Smooth muscle cell (in vitro differentiated cells): Measurements from ENCODE around the gene CNTNAP5. TPM values are rescaled to one million over a fixed set of nuclear protein-coding genes. Genes with fewer than 3 reads are reported as not detected.

Experiments
- DNase-seq: peaks from one replicate; lab custom pipeline; 2025; ENCODE audit not compliant: unreplicated experiment; lab: John Stamatoyannopoulos, UW
- H2AFZ ChIP-seq: fragments of 200-600 bp; sonication (generic); 2 replicates; pipeline ENCODE4 v1.6.0; 2016; ENCODE audit warnings: antibody characterized with exemption, low read depth, mild to moderate bottlenecking
- H3F3A ChIP-seq: fragments of 200-600 bp; sonication (generic); 2 replicates; pipeline ENCODE4 v1.6.0; 2017; ENCODE audit warnings: antibody characterized with exemption, low read depth
- H3K27ac ChIP-seq: fragments of 200-600 bp; sonication (generic); 2 replicates; pipeline ENCODE4 v1.5.1; 2016; ENCODE audit warnings: low read depth, mild to moderate bottlenecking
- H3K27me3 ChIP-seq: fragments of 200-600 bp; sonication (generic); 2 replicates; pipeline ENCODE4 v1.6.1; 2016; ENCODE audit warnings: low read depth, mild to moderate bottlenecking
- H3K36me3 ChIP-seq: fragments of 200-600 bp; sonication (generic); 2 replicates; pipeline ENCODE4 v1.5.1; 2016; ENCODE audit warnings: low read depth
- H3K4me1 ChIP-seq: fragments of 200-600 bp; sonication (generic); 2 replicates; pipeline ENCODE4 v1.5.1; 2016; ENCODE audit warnings: low read depth
- H3K4me2 ChIP-seq: fragments of 200-600 bp; sonication (generic); 2 replicates; pipeline ENCODE4 v1.6.0; 2016; ENCODE audit warnings: mild to moderate bottlenecking
- H3K4me3 ChIP-seq: fragments of 200-600 bp; sonication (generic); 2 replicates; pipeline ENCODE4 v1.5.1; 2016; ENCODE audit warnings: mild to moderate bottlenecking
- H3K79me2 ChIP-seq: fragments of 200-600 bp; sonication (generic); 2 replicates; pipeline ENCODE4 v1.6.0; 2016; ENCODE audit warnings: low read depth, mild to moderate bottlenecking
- H3K9ac ChIP-seq: fragments of 200-600 bp; sonication (generic); 2 replicates; pipeline ENCODE4 v1.6.0; 2016; ENCODE audit warnings: low read depth
- H3K9me3 ChIP-seq: fragments of 200-600 bp; sonication (generic); replicated peaks from 2 replicates; pipeline ENCODE4 v1.5.1; 2016; ENCODE audit warnings: low read depth
- H4K20me1 ChIP-seq: fragments of 200-600 bp; sonication (generic); 2 replicates; pipeline ENCODE4 v1.6.0; 2016; ENCODE audit warnings: low read depth
- WGBS: methylation state at CpG from one replicate; pipeline ENCODE4 v1.1.7; 2016; ENCODE audit warnings: low lambda C conversion rate; 5-methylcytosine and 5-hydroxymethylcytosine counted together
- polyA plus RNA-seq: library from polyadenylated mRNA; unstranded; fragments of >200 nt; fragmentation: Nextera tagmentation; extraction: Ambion mirVana; gene quantifications from 2 replicates; pipeline ENCODE4 v1.2.1, GENCODE V29; 2016
- total RNA-seq: library from RNA; depleted of rRNA; stranded (reverse); fragments of >200 nt; gene quantifications from 2 replicates; pipeline ENCODE4 v1.2.3, GENCODE V29; 2014
- TF ChIP-seq, protein P1 (sequence below): fragments of 200-600 bp; sonication (generic); IDR thresholded peaks from 2 replicates; pipeline ENCODE4 v1.5.1; 2017; ENCODE audit warnings: borderline replicate concordance, mild to moderate bottlenecking, antibody characterized with exemption; ENCODE audit not compliant: insufficient read depth, poor library complexity, severe bottlenecking

The CNTNAP5 gene
- total RNA-seq (not detected in 2 replicates), polyA plus RNA-seq (not detected in 2 replicates)

DNA sequence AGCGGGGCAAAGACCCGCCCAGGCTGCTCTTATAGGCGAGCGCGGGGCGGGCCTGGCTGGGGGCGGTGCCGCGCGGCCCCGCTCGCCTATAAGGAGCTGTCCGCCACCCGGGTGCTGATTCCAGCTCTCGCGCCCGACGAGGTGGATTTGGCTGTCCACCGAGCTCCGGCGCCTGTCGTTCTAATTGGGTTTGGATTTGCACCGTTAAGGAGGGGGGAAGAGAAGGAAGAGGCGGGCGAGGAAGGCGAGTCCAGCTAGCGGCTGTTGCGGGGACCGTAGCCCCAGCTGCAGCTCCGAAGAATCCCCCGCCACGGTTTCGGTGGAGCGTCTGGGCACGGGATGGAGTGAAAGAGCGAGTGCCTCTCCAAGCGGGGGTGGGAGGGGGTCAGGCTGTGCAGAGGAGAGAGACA, at the start of gene CNTNAP5:
Gene CNTNAP5, plus strand, starts transcription at position 117 of the 410 bp plus-strand sequence. CDS start 364 bp downstream, outside the sequence.
- peaks cover 59% of the 10 kb centered on the region for H3K27me3 ChIP-seq
- TF ChIP-seq, protein P1, sequence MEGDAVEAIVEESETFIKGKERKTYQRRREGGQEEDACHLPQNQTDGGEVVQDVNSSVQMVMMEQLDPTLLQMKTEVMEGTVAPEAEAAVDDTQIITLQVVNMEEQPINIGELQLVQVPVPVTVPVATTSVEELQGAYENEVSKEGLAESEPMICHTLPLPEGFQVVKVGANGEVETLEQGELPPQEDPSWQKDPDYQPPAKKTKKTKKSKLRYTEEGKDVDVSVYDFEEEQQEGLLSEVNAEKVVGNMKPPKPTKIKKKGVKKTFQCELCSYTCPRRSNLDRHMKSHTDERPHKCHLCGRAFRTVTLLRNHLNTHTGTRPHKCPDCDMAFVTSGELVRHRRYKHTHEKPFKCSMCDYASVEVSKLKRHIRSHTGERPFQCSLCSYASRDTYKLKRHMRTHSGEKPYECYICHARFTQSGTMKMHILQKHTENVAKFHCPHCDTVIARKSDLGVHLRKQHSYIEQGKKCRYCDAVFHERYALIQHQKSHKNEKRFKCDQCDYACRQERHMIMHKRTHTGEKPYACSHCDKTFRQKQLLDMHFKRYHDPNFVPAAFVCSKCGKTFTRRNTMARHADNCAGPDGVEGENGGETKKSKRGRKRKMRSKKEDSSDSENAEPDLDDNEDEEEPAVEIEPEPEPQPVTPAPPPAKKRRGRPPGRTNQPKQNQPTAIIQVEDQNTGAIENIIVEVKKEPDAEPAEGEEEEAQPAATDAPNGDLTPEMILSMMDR = no peak
- H2AFZ ChIP-seq = no peak within 1 kb of the TSS
- WGBS = 2% methylated on average over 37 of the region's 37 CpGs
- no peaks in the 10 kb centered on the region for H3K79me2 ChIP-seq
- H3K36me3 ChIP-seq = no peaks in the 10 kb centered on the region
- peak; percentile 41 for DNase-seq
- no peak within 1 kb of the TSS for H3K27ac ChIP-seq
- H3K9ac ChIP-seq = no peak within 1 kb of the TSS
- H3K4me3 ChIP-seq = peak within 1 kb of the TSS; percentile 52
- no peaks in the 10 kb centered on the region for H3K4me1 ChIP-seq
- H3K9me3 ChIP-seq = no peaks in the 10 kb centered on the region
- no peaks in the 10 kb centered on the region for H3F3A ChIP-seq
- peak within 1 kb of the TSS; percentile 91 for H3K4me2 ChIP-seq
- no peaks in the 10 kb centered on the region for H4K20me1 ChIP-seq

DNA sequence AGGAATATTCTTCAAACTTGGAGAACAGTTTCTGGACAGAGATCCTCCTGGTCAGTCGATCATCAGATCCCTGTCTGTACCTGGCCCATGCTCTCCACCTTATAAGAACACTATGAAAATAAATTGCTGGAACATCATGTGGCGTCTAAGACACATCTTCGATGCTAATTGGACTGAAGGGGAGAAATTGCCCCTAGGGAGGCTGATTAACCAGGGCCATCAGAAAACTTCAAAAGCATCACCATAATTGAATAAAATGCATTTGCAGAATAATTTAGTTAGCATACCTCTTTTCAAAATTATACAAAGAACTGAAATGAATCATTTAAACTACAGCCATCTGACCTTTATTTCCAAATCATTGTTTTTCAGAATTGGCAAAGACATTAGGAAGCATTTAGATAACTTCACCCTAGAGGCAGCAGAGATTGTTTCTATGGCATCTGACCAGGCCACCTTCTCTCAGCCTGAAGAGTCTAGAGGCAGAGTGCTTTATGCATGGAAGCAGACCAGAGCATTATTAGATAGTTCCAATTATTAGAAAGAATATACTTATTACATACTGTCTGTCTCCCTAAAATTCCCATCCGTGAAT, 48.9 kb upstream of the CNTNAP5 start:
- Histone ChIP-seq H2AFZ (no peak overlapping the region), H3K36me3 (no peaks in the 10 kb centered on the region), H3K4me3 (no peak overlapping the region), H3K9me3 (no peaks in the 10 kb centered on the region), H3K79me2 (no peaks in the 10 kb centered on the region), H3K4me1 (no peaks in the 10 kb centered on the region), H3F3A (no peaks in the 10 kb centered on the region), H3K4me2 (no peak overlapping the region), H4K20me1 (no peaks in the 10 kb centered on the region), H3K27me3 (no peaks in the 10 kb centered on the region), H3K9ac (no peak overlapping the region), H3K27ac (no peak overlapping the region)
- TF ChIP-seq, protein P1 = no peak
- WGBS = 91% methylated on average over 4 of the region's 4 CpGs
- DNase-seq = no peak

DNA sequence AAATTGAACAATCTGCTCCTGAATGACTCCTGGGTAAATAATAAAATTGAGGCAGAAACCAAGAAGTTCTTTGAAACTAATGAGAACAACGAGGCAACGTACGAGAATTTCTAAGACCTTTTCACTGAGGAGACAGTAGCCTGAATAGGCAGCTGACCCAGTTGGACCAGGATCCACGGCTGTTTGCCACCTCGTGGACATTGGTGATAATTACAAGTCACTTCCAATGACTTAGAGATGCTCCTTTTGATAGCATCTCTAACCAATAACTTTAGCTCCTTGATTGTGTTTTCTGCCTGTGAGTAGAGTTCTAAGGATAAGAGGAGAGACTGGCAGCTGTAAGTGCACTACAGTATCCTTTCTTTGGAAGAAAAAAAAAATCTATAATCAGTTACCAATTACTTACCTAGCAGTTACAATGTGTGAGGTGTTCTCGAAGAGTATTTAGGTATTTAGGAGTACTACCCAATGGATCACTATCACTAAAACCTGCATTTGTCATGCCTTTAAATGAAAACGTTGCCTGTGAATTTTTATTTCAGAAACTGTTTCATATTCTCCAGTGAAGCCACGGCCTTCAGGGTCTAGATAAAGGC, 31.3 kb upstream of the CNTNAP5 start:
- H3K36me3 ChIP-seq = no peaks in the 10 kb centered on the region
- H3K4me2 ChIP-seq = peak overlapping the region; percentile 15
- WGBS = 43% methylated on average over 8 of the region's 8 CpGs
- no peaks in the 10 kb centered on the region for H3F3A ChIP-seq
- no peaks in the 10 kb centered on the region for H3K9me3 ChIP-seq
- no peaks in the 10 kb centered on the region for H3K79me2 ChIP-seq
- TF ChIP-seq, protein P1 = peak; percentile 65
- no peak overlapping the region for H3K4me3 ChIP-seq
- H2AFZ ChIP-seq = peak overlapping the region; percentile 41
- no peaks in the 10 kb centered on the region for H3K4me1 ChIP-seq
- no peaks in the 10 kb centered on the region for H3K27me3 ChIP-seq
- no peak overlapping the region for H3K9ac ChIP-seq
- no peak for DNase-seq
- no peaks in the 10 kb centered on the region for H4K20me1 ChIP-seq
- no peak overlapping the region for H3K27ac ChIP-seq
